Ectodermal cell (in vitro differentiated cells): Measurements from ENCODE around the gene LAPTM4A.

Source experiments
- H3K27ac ChIP-seq: 2 replicates; pipeline ENCODE4 v1.7.0; 2013; ENCODE audit warnings: mild to moderate bottlenecking, low read depth, low read length; ENCODE audit not compliant: insufficient read depth, poor library complexity, severe bottlenecking
- H3K27me3 ChIP-seq: 2 replicates; pipeline ENCODE4 v1.7.0; 2013; ENCODE audit warnings: mild to moderate bottlenecking, low read length; ENCODE audit not compliant: insufficient read depth, control insufficient read depth, poor library complexity, severe bottlenecking
- H3K36me3 ChIP-seq: one replicate; pipeline ENCODE4 v1.7.0; 2013; ENCODE audit warnings: low read length; ENCODE audit not compliant: control insufficient read depth, insufficient read depth
- H3K4me1 ChIP-seq: one replicate; pipeline ENCODE4 v1.7.0; 2013; ENCODE audit warnings: low read length; ENCODE audit not compliant: control insufficient read depth, insufficient read depth
- H3K4me3 ChIP-seq: 2 replicates; pipeline ENCODE4 v1.7.0; 2013; ENCODE audit warnings: low read depth, low read length, control low read depth; ENCODE audit not compliant: insufficient read depth
- H3K9me3 ChIP-seq: 2 replicates; pipeline ENCODE4 v1.7.0; 2013; ENCODE audit warnings: mild to moderate bottlenecking, low read length, moderate library complexity; ENCODE audit not compliant: control insufficient read depth
- WGBS, 2 experiments: methylation state at CpG; one replicate each; pipeline ENCODE4 v1.1.7; 2013; ENCODE audit warnings: missing lambda C conversion rate in 2 of 2; 5-methylcytosine and 5-hydroxymethylcytosine counted together

LAPTM4A gene

DNA sequence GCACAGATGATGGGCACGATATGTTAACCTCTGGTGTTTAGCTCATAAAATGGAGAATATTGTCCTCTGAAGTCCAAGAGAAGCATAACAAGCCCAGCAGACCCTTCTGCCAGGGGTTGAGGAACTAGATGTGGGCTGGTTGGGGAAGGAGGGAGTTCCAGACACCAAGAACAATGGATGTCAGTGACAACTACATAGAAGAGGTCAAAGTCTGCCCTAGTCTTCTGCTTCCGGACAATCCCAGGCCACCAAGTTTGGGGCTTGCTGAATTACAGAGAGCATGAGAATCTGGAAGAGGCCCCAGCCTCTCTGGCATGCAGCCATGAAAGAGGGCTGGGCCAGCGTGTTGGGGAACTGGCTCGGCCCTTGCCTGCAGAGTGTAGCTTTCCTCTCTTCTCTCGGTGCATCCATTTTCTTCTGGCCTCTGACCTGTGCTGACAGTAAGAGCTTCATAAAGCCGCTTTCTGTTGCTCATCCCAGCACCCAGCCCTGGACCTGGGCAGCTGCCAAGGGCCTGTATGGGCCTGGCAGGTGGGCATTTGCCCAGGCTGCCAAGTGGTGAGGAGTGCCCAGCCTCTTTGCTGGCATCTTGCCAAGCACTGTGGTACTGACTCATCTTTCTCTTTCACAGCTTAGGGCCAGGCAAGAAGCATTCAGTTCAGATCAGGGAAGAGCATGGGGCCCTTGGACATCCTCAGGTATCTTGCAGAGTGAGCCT is 14.6 kb upstream of the LAPTM4A start:
- Histone ChIP-seq H3K4me3 (no peak overlapping the region), H3K36me3 (no peaks in the 10 kb centered on the region), H3K4me1 (no peaks in the 10 kb centered on the region), H3K27ac (no peak overlapping the region), H3K9me3 (no peaks in the 10 kb centered on the region), H3K27me3 (no peaks in the 10 kb centered on the region)
- 90 to 92% methylated on average over 6 of the region's 6 CpGs for WGBS, 2 experiments

DNA sequence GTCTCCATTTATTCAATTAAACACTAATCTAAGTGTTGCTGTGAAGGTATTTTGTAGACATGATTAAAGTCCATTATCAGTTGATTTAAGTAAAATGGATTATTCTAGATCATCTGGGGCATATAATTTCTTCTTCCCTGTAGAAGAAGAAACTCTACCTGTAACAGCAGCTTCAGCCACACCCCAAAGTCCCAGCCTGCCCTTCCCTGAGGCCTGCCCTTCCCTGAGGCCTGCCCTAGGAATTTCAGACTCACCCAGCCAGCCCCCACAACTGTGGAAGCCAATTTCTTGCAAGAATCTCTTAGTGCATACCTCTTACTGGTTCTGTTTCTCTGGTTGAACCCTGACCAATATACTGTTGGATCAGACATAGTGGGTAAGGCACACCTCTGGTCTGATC is 13.4 kb upstream of the LAPTM4A start:
- H3K4me1 ChIP-seq = no peaks in the 10 kb centered on the region
- no peaks in the 10 kb centered on the region for H3K27me3 ChIP-seq
- H3K4me3 ChIP-seq = no peak overlapping the region
- H3K27ac ChIP-seq = no peak overlapping the region
- H3K36me3 ChIP-seq = no peaks in the 10 kb centered on the region
- H3K9me3 ChIP-seq = no peaks in the 10 kb centered on the region

DNA sequence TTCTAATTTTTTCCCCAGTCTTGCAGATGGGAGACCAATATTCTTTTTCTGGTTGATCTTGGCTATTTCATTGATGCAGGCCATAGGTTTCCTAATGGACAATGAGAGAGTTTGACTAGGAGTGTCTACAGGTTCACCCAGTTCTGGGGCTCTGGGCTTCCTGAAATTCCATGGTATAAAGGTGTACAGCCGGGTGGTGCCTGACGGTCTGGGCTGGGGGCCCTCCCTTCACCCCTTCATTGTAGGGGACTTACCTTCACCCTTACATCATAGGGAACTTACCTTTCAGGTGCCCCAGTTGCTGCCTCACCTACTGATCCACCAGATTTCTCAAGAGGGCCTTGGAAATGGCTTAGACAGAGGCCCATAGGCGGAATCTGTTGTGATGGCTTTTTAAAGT is 13.0 kb upstream of the LAPTM4A start:
- no peaks in the 10 kb centered on the region for H3K9me3 ChIP-seq
- no peak overlapping the region for H3K27ac ChIP-seq
- no peak overlapping the region for H3K4me3 ChIP-seq
- H3K36me3 ChIP-seq = no peaks in the 10 kb centered on the region
- 82 to 100% methylated on average over 3 of the region's 3 CpGs for WGBS, 2 experiments
- no peaks in the 10 kb centered on the region for H3K4me1 ChIP-seq
- H3K27me3 ChIP-seq = no peaks in the 10 kb centered on the region

DNA sequence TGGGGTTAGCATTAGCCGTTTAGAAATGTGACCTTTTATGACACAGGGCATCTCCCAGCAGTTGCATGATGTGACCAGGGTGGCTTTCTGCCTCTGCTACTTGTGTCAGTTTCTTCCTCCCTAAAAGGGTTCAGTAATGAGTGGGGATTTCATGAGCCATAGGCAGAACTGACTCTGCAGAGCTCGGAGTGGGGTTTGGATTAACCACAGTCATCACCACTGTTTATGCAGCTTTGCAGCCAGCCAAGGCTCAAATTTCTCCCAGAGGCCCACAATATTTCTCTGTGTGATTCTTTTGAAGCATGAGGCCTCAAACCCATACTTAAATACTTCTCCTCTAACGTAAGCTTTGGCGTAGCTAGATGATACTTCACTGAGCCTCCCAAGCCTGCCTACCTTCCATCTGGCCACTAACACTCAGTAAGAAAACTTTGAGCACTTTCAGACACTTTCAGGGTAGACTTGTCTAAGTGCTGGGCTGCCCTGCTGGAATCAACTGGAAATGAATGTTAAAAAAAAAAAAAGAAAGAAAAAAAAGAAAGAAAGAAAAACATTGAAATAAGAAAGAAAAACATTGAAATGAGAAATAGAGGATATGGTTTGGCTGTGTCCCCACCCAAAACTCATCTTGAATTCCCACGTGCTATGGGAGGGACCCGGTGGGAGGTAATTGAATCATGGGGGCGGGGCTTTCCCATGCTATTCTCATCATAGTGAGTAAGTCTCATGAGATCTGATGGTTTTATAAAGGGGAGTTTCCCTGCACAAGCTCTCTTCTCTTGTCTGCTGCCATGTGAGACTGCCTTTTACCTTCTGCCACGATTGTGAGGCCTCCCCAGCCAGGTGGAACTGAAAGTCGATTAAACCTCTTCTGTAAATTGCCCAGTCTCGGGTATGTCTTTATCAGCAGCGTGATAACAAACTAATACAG is 11.5 kb upstream of the LAPTM4A start:
- no peaks in the 10 kb centered on the region for H3K9me3 ChIP-seq
- H3K4me3 ChIP-seq = no peak overlapping the region
- H3K4me1 ChIP-seq = no peaks in the 10 kb centered on the region
- no peaks in the 10 kb centered on the region for H3K36me3 ChIP-seq
- no peaks in the 10 kb centered on the region for H3K27me3 ChIP-seq
- 93% methylated on average over 11 of the region's 11 CpGs for WGBS, 2 experiments
- no peak overlapping the region for H3K27ac ChIP-seq

DNA sequence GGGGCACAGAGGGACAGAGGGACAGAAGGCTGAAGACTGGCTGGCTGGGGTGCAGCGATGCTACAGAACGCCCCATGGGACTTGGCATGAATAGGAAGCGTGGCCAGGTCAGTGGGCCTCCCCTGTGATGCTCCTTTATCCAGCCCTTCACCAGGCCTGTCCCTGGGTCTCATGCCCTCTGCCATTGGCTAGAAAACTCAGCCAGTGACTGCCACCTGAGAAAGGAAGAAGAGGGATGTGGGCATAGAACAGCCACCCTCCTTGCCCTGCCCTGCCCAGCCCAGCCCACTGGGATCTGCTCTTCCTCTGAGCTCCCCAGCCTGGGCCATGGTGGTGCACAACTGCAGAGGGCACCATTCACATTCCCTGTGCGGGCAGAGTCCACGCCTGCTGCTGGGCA is 10.5 kb upstream of the LAPTM4A start:
- Histone ChIP-seq H3K27ac (no peak overlapping the region), H3K36me3 (no peaks in the 10 kb centered on the region), H3K4me1 (no peaks in the 10 kb centered on the region), H3K9me3 (no peaks in the 10 kb centered on the region), H3K27me3 (no peaks in the 10 kb centered on the region), H3K4me3 (no peak overlapping the region)
- 95 to 96% methylated on average over 5 of the region's 5 CpGs for WGBS, 2 experiments

DNA sequence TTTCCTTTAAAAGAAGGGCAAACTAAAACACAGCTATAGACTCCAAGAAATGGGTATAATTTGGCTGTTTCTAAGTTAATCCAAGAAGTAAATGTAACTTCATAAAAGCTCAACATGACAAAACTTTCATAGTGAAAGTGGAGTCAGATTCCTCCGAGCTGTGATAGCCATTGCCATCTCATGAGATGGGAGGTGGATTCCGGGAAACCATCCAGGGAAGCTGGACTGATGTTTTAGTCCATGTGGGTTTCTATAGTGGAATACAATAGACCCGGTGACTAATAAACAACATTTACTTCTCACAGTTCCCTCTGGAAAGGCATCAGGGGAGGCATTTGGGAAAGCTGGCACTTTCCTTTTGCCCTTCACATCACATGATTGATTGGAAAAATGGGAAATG is 10.0 kb upstream of the LAPTM4A start:
- no peaks in the 10 kb centered on the region for H3K9me3 ChIP-seq
- H3K4me3 ChIP-seq = no peak overlapping the region
- no peak overlapping the region for H3K27ac ChIP-seq
- no peaks in the 10 kb centered on the region for H3K4me1 ChIP-seq
- WGBS, 2 experiments = 91 to 96% methylated on average over 2 to 3 of the region's 3 CpGs
- H3K27me3 ChIP-seq = no peaks in the 10 kb centered on the region
- H3K36me3 ChIP-seq = no peaks in the 10 kb centered on the region

DNA sequence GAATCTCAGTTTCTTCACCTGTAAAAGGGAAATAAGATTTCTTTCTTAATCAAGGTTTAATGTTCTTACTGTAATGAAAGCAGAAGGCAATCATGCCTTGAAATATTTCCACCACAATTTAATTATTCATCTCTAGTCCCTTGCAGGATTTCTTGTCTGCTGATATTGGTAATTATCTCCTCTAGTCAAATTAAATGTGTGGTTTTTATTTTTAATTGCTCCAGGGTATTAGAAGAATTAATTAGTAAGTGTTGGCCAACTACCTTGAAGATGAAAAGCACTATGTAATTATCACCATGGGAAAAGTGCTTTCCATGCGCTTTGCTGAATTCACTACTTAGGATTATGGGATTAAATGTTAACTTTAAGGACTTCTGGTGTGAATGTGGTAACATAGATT is 8.7 kb upstream of the LAPTM4A start:
- 100% methylated on average over 1 of the region's 1 CpG; no CpG with 5 or more reads in 1 of the 2 experiments for WGBS, 2 experiments
- Histone ChIP-seq H3K4me3 (no peak overlapping the region), H3K4me1 (no peaks in the 10 kb centered on the region), H3K27ac (no peak overlapping the region), H3K27me3 (no peaks in the 10 kb centered on the region), H3K9me3 (no peaks in the 10 kb centered on the region), H3K36me3 (no peaks in the 10 kb centered on the region)

DNA sequence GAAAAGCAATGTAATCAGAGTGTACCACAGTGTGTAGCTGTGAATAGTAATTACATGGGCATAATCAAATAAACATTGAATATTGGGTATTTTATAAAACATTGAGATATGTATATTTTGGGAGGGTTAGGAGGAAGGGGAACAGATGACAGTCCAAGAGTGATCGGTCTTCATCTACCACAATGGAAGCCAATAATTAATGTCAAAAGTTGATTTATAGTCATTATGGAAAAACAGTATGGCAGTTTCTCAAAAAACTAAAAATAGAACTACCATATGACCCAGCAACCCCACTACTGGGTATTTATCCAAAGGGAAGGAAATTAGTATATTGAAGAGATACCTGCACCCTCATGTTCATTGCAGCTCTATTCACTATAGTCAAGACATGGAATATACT is 5.8 kb upstream of the LAPTM4A start:
- H3K36me3 ChIP-seq = no peaks in the 10 kb centered on the region
- no peak overlapping the region for H3K27ac ChIP-seq
- WGBS, 2 experiments = no CpG with 5 or more reads among the region's 1 CpG
- no peaks in the 10 kb centered on the region for H3K4me1 ChIP-seq
- H3K4me3 ChIP-seq = no peak overlapping the region
- H3K9me3 ChIP-seq = no peaks in the 10 kb centered on the region
- H3K27me3 ChIP-seq = no peaks in the 10 kb centered on the region

DNA sequence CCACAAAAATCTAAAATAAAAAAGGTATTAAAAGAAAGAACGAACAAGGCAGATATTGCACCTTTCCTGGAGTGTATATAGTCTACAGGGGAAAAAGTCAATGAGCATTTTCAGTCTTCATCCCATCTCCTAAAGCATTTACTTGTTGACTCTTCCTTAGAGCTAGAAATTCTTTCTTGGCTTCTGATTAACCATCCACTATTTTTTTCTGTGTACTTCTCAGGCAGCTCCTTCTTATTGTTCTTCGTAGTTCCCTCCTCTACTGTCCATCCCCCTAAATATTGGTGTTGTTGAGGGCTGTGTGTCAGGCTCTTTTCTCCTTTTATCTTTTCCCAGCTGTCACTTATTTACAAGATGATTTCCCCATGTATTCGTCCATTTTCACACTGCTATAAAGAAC is 3.5 kb upstream of the LAPTM4A start:
- 86 to 100% methylated on average over 1 to 2 of the region's 3 CpGs for WGBS, 2 experiments
- Histone ChIP-seq H3K4me3 (no peak overlapping the region), H3K4me1 (no peaks in the 10 kb centered on the region), H3K27me3 (no peaks in the 10 kb centered on the region), H3K36me3 (no peaks in the 10 kb centered on the region), H3K27ac (no peak overlapping the region), H3K9me3 (no peaks in the 10 kb centered on the region)

DNA sequence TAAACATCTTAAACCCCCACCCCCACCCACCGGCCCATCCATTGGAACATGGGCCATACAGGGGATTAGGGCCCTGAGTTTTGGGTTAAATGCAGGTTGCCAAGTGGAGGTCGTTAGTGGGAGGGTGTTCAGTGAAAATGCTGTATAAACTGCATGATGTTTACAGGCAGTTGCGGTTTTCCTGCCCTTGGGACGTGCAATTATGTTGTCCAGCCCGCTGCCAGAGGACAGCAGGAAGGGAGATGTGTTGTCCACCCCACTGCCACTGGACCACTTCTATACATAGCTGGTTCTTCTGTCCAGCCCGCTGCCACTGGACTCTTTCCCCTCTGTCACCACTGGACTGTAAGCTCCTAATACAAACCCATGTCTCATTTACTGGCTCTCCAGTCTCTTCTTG is 2.7 kb upstream of the LAPTM4A start:
- H3K4me3 ChIP-seq = no peak overlapping the region
- no peaks in the 10 kb centered on the region for H3K9me3 ChIP-seq
- H3K4me1 ChIP-seq = no peaks in the 10 kb centered on the region
- H3K27me3 ChIP-seq = no peaks in the 10 kb centered on the region
- no peaks in the 10 kb centered on the region for H3K36me3 ChIP-seq
- no peak overlapping the region for H3K27ac ChIP-seq
- whole genome bisulfite sequencing, 2 experiments = 90 to 94% methylated on average over 6 of the region's 6 CpGs
